Activated CD8-positive, alpha-beta memory T cell treated with anti-CD3 and anti-CD28 coated beads, Interleukin-2, amount 50 U/mL, for 4 hours (primary cell): ENCODE measurements around the gene PAFAH1B2.

Experiments used
- DNase-seq: peaks from one replicate; pipeline ENCODE4 v3.0.0-alpha.2; 2020

PAFAH1B2 gene

DNA sequence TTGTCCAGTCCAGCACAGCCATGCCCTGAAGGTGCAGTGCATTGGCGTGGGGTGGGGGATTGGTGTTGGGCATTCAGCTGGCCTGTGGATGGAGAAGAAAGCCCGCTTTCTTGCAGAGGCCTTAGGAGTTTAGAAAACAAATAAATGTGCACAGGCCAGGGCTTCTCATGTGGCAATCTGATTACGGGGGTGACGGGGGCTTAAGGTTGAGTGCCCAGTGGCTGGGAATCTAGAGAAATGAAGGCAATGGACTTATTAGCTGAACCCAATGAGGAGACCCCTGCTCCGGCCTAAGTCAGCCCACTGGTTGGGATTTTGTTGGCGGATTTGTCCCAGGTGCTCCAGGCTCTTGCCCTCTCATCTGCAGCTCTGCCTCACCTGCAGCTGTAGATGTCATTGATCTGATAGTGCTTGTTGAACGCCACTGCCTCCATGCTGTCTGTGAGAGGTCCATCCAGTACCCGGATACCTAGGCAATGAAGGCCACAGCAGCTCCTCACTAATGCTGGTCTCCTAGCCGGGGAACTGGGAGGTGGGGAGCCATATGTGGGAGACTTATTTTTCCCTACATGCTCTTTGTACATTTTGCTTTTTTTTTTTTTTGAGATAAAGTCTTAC lies 81.6 kb downstream of the PAFAH1B2 start:
- DNase-seq = no peak
